GM12878 (cell line): ENCODE measurements around the gene PERCC1. TPM values are rescaled to one million over a fixed set of nuclear protein-coding genes. Genes with fewer than 3 reads are reported as not detected.

Experiments used
- ATAC-seq: fragments of 200-7000 bp; cut with Tn5 transposase; 3 replicates; pipeline ENCODE4 v1.9.1; 2020; ENCODE audit warnings: mild to moderate bottlenecking, moderate library complexity
- BruUV-seq: library from RNA; stranded (reverse); fragments of 400-500 nt; replicated peaks from 2 replicates; lab custom pipeline; 2021; lab: Mats Ljungman, UMichigan
- CTCF ChIA-PET: fragments of 300-600 bp; sonication (Branson Sonifier 250); formaldehyde crosslinking; extraction: SDS; loops from one replicate; lab custom pipeline; 2021; ENCODE audit warnings: inconsistent platforms; lab: Yijun Ruan, JAX
- POLR2A ChIA-PET: fragments of 350-600 bp; formaldehyde crosslinking; extraction: SDS; loops from one replicate; lab custom pipeline; 2021; ENCODE audit warnings: inconsistent platforms; lab: Charles Lee
- RAD21 ChIA-PET: fragments of 300-600 bp; sonication (Branson Sonifier 250); formaldehyde crosslinking; loops from one replicate; lab custom pipeline; 2023; ENCODE audit warnings: antibody characterized with exemption; ENCODE audit not compliant: unreplicated experiment; lab: Charles Lee
- SMC1A ChIA-PET: fragments of 300-600 bp; sonication (Branson Sonifier 250); formaldehyde crosslinking; loops from one replicate; lab custom pipeline; 2023; ENCODE audit not compliant: unreplicated experiment, uncharacterized antibody; lab: Charles Lee
- DNase-seq: peaks from one replicate; pipeline ENCODE4 v3.0.0-alpha.2; 2011; ENCODE audit warnings: low read depth, low spot score
- FAIRE-seq: peaks from 3 replicates; lab custom pipeline; 2011; peaks lifted over from hg19 to GRCh38; lab: Jason Lieb, UNC
- H2AFZ ChIP-seq: 2 replicates; pipeline ENCODE4 v1.6.0; 2011; ENCODE audit warnings: low read depth, low read length, control low read depth; ENCODE audit not compliant: control insufficient read depth
- H3K27ac ChIP-seq: 2 replicates; pipeline ENCODE4 v1.5.1; 2011; ENCODE audit warnings: control low read depth; ENCODE audit not compliant: control insufficient read depth, insufficient read depth
- H3K27me3 ChIP-seq, 2 experiments: replicated peaks in 1 of 2; 2 replicates each; pipeline versions ENCODE4 v1.6.0 to v1.6.1; 2011; ENCODE audit warnings: low read length in 1 of 2; ENCODE audit not compliant: control insufficient read depth in 2 of 2, insufficient read depth in 2 of 2
- H3K36me3 ChIP-seq, 2 experiments: 2 replicates each; pipeline ENCODE4 v1.5.1; 2011; ENCODE audit warnings: low read length in 1 of 2; ENCODE audit not compliant: control insufficient read depth in 2 of 2, insufficient read depth in 2 of 2
- H3K4me1 ChIP-seq: 2 replicates; pipeline ENCODE4 v1.6.1; 2011; ENCODE audit warnings: mild to moderate bottlenecking, low read length, moderate library complexity, mixed read lengths; ENCODE audit not compliant: control insufficient read depth, insufficient read depth
- H3K4me2 ChIP-seq: 2 replicates; pipeline ENCODE4 v1.6.0; 2011; ENCODE audit warnings: control low read depth; ENCODE audit not compliant: control insufficient read depth, insufficient read depth
- H3K4me3 ChIP-seq: fragments of 200-600 bp; sonication (generic); 2 replicates; pipeline ENCODE4 v1.5.1; 2016
- H3K79me2 ChIP-seq: 2 replicates; pipeline ENCODE4 v1.6.0; 2011; ENCODE audit warnings: low read length; ENCODE audit not compliant: control insufficient read depth, insufficient read depth
- H3K9ac ChIP-seq: 2 replicates; pipeline ENCODE4 v1.8.0; 2011; ENCODE audit warnings: low read length, control low read depth, mixed read lengths; ENCODE audit not compliant: control insufficient read depth, insufficient read depth
- H3K9me3 ChIP-seq: replicated peaks from 3 replicates; pipeline ENCODE4 v1.5.1; 2011; ENCODE audit warnings: mild to moderate bottlenecking, low read length; ENCODE audit not compliant: control insufficient read depth, insufficient read depth
- H4K20me1 ChIP-seq: 2 replicates; pipeline ENCODE4 v1.6.0; 2011; ENCODE audit not compliant: control insufficient read depth, insufficient read depth
- ATF7 ChIP-seq: fragments of 450-650 bp; IDR thresholded peaks from 2 replicates; pipeline ENCODE4 v1.6.1; 2016; ENCODE audit warnings: low read depth, mild to moderate bottlenecking
- GATAD2B ChIP-seq: fragments of 450-650 bp; conservative IDR thresholded peaks from 2 replicates; pipeline ENCODE4 v1.6.1; 2017; ENCODE audit warnings: low read depth, mild to moderate bottlenecking, moderate library complexity
- NBN ChIP-seq: fragments of 450-650 bp; IDR thresholded peaks from 2 replicates; pipeline ENCODE4 v1.6.1; 2016
- NFIC ChIP-seq: IDR thresholded peaks from 2 replicates; pipeline ENCODE4 v1.6.1; 2012; ENCODE audit warnings: low read depth, mild to moderate bottlenecking, inconsistent platforms, low read length, moderate library complexity
- PAX5 ChIP-seq: IDR thresholded peaks from 2 replicates; pipeline ENCODE4 v1.6.1; 2011; ENCODE audit warnings: low read depth, low read length, borderline replicate concordance
- PML ChIP-seq: IDR thresholded peaks from 2 replicates; pipeline ENCODE4 v1.6.1; 2012; ENCODE audit warnings: low read length, inconsistent platforms
- SIN3A ChIP-seq: IDR thresholded peaks from 2 replicates; pipeline ENCODE4 v1.6.1; 2012; ENCODE audit warnings: low read depth, low read length, improper control_type of control experiment
- SMC3 ChIP-seq: IDR thresholded peaks from 2 replicates; pipeline ENCODE4 v1.6.1; 2011; ENCODE audit warnings: low read length, improper control_type of control experiment, borderline replicate concordance
- ZNF622 ChIP-seq: fragments of 450-650 bp; IDR thresholded peaks from 2 replicates; pipeline ENCODE4 v1.6.1; 2017; ENCODE audit warnings: mild to moderate bottlenecking, inconsistent platforms
- WGBS: methylation state at CpG from one replicate; pipeline ENCODE4 v1.1.6; 2016; ENCODE audit warnings: low lambda C conversion rate; ENCODE audit not compliant: insufficient replicate concordance, insufficient coverage; ENCODE audit errors: missing lambda C conversion rate; 5-methylcytosine and 5-hydroxymethylcytosine counted together
- in situ Hi-C: fragments of 300-500 bp; cut with MboI; formaldehyde crosslinking; loops from 9 replicates; pipeline ENCODE4 v1.14.3; 2018; ENCODE audit warnings: mixed read lengths
- intact Hi-C: fragments of 100-400 bp; cut with micrococcal nuclease; formaldehyde crosslinking; loops from one replicate; pipeline ENCODE4 v1.14.2; 2022; ENCODE audit not compliant: unreplicated experiment
- polyA plus RNA-seq, 11 experiments: library from polyadenylated mRNA; depleted of rRNA in 4 of 11; unstranded in 6 of 11; stranded (reverse) in 5 of 11; fragments of >200 nt; fragmentation: Nextera tagmentation in 4 of 11; fragmentation: Illumina TruSeq in 1 of 11; extraction: Ambion mirVana in 4 of 11; extraction: Trizol in 1 of 11; gene quantifications; 1 replicate in 1 of 11; 2 replicates in 10 of 11; pipeline versions ENCODE4 v1.2.1 to v1.2.3, GENCODE V29; 2011 to 2016; ENCODE audit warnings: inconsistent platforms in 2 of 11, missing spikeins in 2 of 11, low read depth in 1 of 11
- total RNA-seq, 4 experiments: library from RNA; depleted of rRNA in 3 of 4; stranded (reverse); fragments of >200 nt in 3 of 4; fragmentation: Illumina TruSeq in 1 of 4; extraction: Trizol in 1 of 4; gene quantifications; 2 replicates each; pipeline versions ENCODE4 v1.2.1 to v1.2.3, GENCODE V29; 2013 to 2021
- TF ChIP-seq, protein P1 (sequence below): fragments of 450-650 bp; IDR thresholded peaks from 2 replicates; pipeline ENCODE4 v1.6.1; 2017; ENCODE audit warnings: mild to moderate bottlenecking, low read depth, inconsistent platforms; ENCODE audit not compliant: poor library complexity, severe bottlenecking
- TF ChIP-seq, protein P2 (sequence below): IDR thresholded peaks from 2 replicates; pipeline ENCODE4 v1.6.1; 2012; ENCODE audit warnings: improper control_type of control experiment, low read depth, low read length; ENCODE audit not compliant: insufficient replicate concordance

The PERCC1 gene
- total and polyA plus RNA-seq, 10 of the 15 experiments (the other 5 are each of a cell fraction or from before 2014, with no cell fraction given) = not detected

DNA sequence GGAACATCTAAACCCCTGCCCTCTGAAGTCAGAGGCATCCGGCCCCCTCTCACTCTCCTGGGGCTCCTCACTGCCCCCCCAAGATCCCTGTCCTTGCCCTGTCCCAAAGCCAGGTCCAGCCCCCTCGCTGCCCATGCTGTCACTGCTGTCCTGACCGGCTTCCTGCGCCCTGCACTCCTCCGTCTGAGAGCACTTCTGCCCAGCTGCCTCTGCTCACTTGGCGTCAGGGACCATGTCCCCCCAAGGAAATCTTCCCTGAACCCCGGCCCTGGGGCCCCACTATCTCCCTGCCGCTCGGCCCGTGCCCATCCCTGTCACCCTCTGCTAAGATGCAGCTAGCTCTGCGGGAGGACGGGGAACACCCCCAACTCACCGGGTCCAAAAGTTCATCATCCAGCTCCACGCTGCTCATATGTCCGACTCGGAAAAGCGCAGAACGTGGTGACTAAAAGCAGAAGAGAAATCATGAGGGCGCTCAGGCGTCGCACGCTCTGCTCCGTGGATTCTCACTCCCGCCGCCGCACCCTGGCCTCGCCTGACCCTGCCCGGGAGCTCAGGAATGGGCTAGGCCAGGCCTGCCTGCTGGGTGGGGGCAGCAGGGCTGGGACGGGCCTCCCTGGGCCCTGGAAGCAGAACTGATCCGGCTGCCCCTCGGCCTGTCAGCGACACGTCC lies 34.2 kb downstream of the PERCC1 start:
- Histone ChIP-seq H3K27me3 (no peaks in the 10 kb centered on the region), H3K27ac (no peak overlapping the region), H3K4me2 (no peak overlapping the region), H4K20me1 (no peaks in the 10 kb centered on the region), H2AFZ (no peak overlapping the region), H3K79me2 (peaks cover 19% of the 10 kb centered on the region), H3K9me3 (no peaks in the 10 kb centered on the region), H3K4me1 (no peaks in the 10 kb centered on the region), H3K4me3 (no peak overlapping the region), H3K36me3 (peaks cover 0 to 7% of the 10 kb centered on the region in 2 experiments; a peak in 2 of 4 replicates), H3K9ac (no peak overlapping the region)
- no peak for FAIRE-seq
- RAD21 ChIA-PET = no interaction called here
- DNase-seq = no peak
- intact Hi-C loops (no loop called here), in situ Hi-C loops (no loop called here)
- no TSS peak for BruUV-seq
- CTCF ChIA-PET = no interaction called here
- POLR2A ChIA-PET = no interaction called here
- SMC1A ChIA-PET = no interaction called here
- ATAC-seq = no peak
- TF ChIP-seq ATF7 = no peak
- no peak for TF ChIP-seq SIN3A
- WGBS = 87% methylated on average over 33 of the region's 33 CpGs

DNA sequence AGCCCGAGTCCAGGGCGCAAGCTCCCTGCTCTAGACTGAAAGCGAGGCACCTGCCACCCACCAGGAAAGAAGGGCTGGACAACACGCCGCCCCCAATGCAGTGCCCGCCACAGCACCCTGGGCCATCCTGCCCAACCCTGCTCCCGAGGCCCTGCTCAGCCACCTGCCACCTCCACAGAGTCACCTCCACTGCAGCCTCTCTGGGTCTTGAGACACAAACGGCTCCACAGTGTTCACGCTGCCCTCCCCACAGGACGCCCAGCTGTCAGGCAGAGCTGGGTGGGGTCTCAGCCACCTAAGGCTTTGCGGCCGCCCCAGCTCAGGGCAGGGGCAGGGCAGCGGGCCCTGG lies 34.7 kb downstream of the PERCC1 start:
- ChIA-PET POLR2A (no interaction called here), RAD21 (no interaction called here), SMC1A (no interaction called here), CTCF (no interaction called here)
- WGBS = 83% methylated on average over 13 of the region's 13 CpGs
- Histone ChIP-seq H4K20me1 (no peaks in the 10 kb centered on the region), H3K27me3 (no peaks in the 10 kb centered on the region), H3K36me3 (peaks cover 0 to 3% of the 10 kb centered on the region in 2 experiments; a peak in 2 of 4 replicates), H3K9ac (no peak overlapping the region), H3K4me2 (no peak overlapping the region), H3K27ac (no peak overlapping the region), H3K9me3 (no peaks in the 10 kb centered on the region), H3K4me3 (no peak overlapping the region), H3K4me1 (peaks cover 4% of the 10 kb centered on the region), H2AFZ (no peak overlapping the region), H3K79me2 (peaks cover 22% of the 10 kb centered on the region)
- intact Hi-C loops = no loop called here
- DNase-seq (no peak), FAIRE-seq (no peak), ATAC-seq (no peak)
- no TSS peak for BruUV-seq
- in situ Hi-C loops = no loop called here
- TF ChIP-seq, protein P1, sequence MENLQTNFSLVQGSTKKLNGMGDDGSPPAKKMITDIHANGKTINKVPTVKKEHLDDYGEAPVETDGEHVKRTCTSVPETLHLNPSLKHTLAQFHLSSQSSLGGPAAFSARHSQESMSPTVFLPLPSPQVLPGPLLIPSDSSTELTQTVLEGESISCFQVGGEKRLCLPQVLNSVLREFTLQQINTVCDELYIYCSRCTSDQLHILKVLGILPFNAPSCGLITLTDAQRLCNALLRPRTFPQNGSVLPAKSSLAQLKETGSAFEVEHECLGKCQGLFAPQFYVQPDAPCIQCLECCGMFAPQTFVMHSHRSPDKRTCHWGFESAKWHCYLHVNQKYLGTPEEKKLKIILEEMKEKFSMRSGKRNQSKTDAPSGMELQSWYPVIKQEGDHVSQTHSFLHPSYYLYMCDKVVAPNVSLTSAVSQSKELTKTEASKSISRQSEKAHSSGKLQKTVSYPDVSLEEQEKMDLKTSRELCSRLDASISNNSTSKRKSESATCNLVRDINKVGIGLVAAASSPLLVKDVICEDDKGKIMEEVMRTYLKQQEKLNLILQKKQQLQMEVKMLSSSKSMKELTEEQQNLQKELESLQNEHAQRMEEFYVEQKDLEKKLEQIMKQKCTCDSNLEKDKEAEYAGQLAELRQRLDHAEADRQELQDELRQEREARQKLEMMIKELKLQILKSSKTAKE = no peak
- TF ChIP-seq NFIC (no peak), ZNF622 (no peak), PML (no peak), GATAD2B (no peak), NBN (no peak), PAX5 (no peak), ATF7 (no peak), SMC3 (no peak)
- TF ChIP-seq, protein P2, sequence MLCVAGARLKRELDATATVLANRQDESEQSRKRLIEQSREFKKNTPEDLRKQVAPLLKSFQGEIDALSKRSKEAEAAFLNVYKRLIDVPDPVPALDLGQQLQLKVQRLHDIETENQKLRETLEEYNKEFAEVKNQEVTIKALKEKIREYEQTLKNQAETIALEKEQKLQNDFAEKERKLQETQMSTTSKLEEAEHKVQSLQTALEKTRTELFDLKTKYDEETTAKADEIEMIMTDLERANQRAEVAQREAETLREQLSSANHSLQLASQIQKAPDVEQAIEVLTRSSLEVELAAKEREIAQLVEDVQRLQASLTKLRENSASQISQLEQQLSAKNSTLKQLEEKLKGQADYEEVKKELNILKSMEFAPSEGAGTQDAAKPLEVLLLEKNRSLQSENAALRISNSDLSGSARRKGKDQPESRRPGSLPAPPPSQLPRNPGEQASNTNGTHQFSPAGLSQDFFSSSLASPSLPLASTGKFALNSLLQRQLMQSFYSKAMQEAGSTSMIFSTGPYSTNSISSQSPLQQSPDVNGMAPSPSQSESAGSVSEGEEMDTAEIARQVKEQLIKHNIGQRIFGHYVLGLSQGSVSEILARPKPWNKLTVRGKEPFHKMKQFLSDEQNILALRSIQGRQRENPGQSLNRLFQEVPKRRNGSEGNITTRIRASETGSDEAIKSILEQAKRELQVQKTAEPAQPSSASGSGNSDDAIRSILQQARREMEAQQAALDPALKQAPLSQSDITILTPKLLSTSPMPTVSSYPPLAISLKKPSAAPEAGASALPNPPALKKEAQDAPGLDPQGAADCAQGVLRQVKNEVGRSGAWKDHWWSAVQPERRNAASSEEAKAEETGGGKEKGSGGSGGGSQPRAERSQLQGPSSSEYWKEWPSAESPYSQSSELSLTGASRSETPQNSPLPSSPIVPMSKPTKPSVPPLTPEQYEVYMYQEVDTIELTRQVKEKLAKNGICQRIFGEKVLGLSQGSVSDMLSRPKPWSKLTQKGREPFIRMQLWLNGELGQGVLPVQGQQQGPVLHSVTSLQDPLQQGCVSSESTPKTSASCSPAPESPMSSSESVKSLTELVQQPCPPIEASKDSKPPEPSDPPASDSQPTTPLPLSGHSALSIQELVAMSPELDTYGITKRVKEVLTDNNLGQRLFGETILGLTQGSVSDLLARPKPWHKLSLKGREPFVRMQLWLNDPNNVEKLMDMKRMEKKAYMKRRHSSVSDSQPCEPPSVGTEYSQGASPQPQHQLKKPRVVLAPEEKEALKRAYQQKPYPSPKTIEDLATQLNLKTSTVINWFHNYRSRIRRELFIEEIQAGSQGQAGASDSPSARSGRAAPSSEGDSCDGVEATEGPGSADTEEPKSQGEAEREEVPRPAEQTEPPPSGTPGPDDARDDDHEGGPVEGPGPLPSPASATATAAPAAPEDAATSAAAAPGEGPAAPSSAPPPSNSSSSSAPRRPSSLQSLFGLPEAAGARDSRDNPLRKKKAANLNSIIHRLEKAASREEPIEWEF = no peak
